Right lobe of liver (tissue), 6 donors: ENCODE results near the gene APBA1. TPM values are rescaled to one million over a fixed set of nuclear protein-coding genes. Genes with fewer than 3 reads are reported as not detected.
A peak's percentile ranks its signal among the peaks of the same experiment; 100 is the strongest.

ENCODE experiments used
- ATAC-seq, 4 donors: fragments of 200-7000 bp; cut with Tn5 transposase; one replicate each; pipeline ENCODE4 v1.9.1; 2020; ENCODE audit warnings: mild to moderate bottlenecking in 4 of 4, moderate library complexity in 4 of 4
- DNase-seq, 3 donors: peaks; one replicate each; pipeline ENCODE4 v3.0.0-alpha.2; 2020
- H3K27ac ChIP-seq, 3 donors: fragments of 200-600 bp; one replicate each; pipeline ENCODE4 v1.8.0; 2022
- H3K27me3 ChIP-seq, 2 donors: fragments of 200-600 bp; one replicate each; pipeline ENCODE4 v1.8.0; 2022
- H3K36me3 ChIP-seq, 4 donors: fragments of 200-600 bp; sonication (generic) in 1 of 4; one replicate each; pipeline versions ENCODE4 v1.5.1 to v1.8.0; 2017 to 2022; ENCODE audit warnings: control low read depth in 1 of 4
- H3K4me1 ChIP-seq, 4 donors: fragments of 200-600 bp; sonication (generic) in 1 of 4; one replicate each; pipeline versions ENCODE4 v1.5.1 to v1.8.0; 2017 to 2022; ENCODE audit warnings: control low read depth in 1 of 4
- H3K4me3 ChIP-seq, 3 donors: fragments of 200-600 bp; one replicate each; pipeline ENCODE4 v1.8.0; 2022
- H3K9me3 ChIP-seq, 4 donors: fragments of 200-600 bp; sonication (generic) in 1 of 4; one replicate each; pipeline versions ENCODE4 v1.5.1 to v1.8.0; 2017 to 2022; ENCODE audit warnings: control low read depth in 1 of 4
- CTCF ChIP-seq, 4 donors: fragments of 200-600 bp in 3 of 4; fragments of 450-650 bp in 1 of 4; IDR thresholded peaks; one replicate each; pipeline versions ENCODE4 v1.5.1 to v1.8.0; 2016 to 2022; ENCODE audit warnings: antibody characterized with exemption in 4 of 4, mild to moderate bottlenecking in 2 of 4
- POLR2A ChIP-seq: fragments of 450-650 bp; IDR thresholded peaks from one replicate; pipeline ENCODE4 v1.6.1; 2017; ENCODE audit warnings: antibody characterized with exemption, mild to moderate bottlenecking
- WGBS: methylation state at CpG from one replicate; pipeline ENCODE4 v1.1.6; 2018; ENCODE audit warnings: low coverage, low lambda C conversion rate; ENCODE audit not compliant: insufficient coverage; ENCODE audit errors: missing lambda C conversion rate; 5-methylcytosine and 5-hydroxymethylcytosine counted together
- intact Hi-C, 2 donors: fragments of 100-400 bp; cut with DNase I; formaldehyde crosslinking; loops; one replicate each; pipeline versions ENCODE4 v1.11.2 to v1.14.1; 2022
- total RNA-seq, 6 experiments: library from RNA; depleted of rRNA in 2 of 6; stranded (reverse); fragments of >200 nt in 2 of 6; fragmentation: NEBNext Ultra II Directional in 3 of 6; extraction: Animal tissue kit (Norgen Biotek cat#: 25700) in 3 of 6; gene quantifications; one replicate each; pipeline versions ENCODE4 v1.1.0 to v1.2.4, GENCODE V29; 2016 to 2023
- donor health status: DM: no; HTN: yes; CAD: no.
- donor health status: DM: no; HTN: no; CAD: no.
- donor health status: DM: no; HTN: no; CAD: no.
- donor health status: DM: no; HTN: yes; CAD: no.
- donor health status: DM: no; HTN: yes; CAD: no.

The APBA1 gene
- total RNA-seq, 6 experiments from 2014 or later, result 6.6 to 25.5 (median 16.7) TPM

GRCh38 chr9:69585571-69585970 lies 86.6 kb downstream of the APBA1 start:
- Histone ChIP-seq H3K4me1 (peaks cover 0 to 19% (median 7%) of the 10 kb centered on the region in 4 donors), H3K4me3 (no peak overlapping the region), H3K36me3 (no peaks in the 10 kb centered on the region), H3K27ac (no peak overlapping the region), H3K9me3 (no peaks in the 10 kb centered on the region), H3K27me3 (no peaks in the 10 kb centered on the region)
- no peak for TF ChIP-seq CTCF (IDR thresholded peaks at IDR 0.05)
- no peak for TF ChIP-seq POLR2A
- no peak for DNase-seq
- intact Hi-C loops, result no loop called here
- ATAC-seq, result peak in 1 of 4 donors; percentile 11
- 67% methylated on average over 1 of the region's 2 CpGs for WGBS

GRCh38 chr9:69584759-69585158 lies 87.4 kb downstream of the APBA1 start:
- Histone ChIP-seq H3K4me3 (no peak overlapping the region), H3K27ac (no peak overlapping the region), H3K36me3 (no peaks in the 10 kb centered on the region), H3K4me1 (peaks cover 0 to 21% (median 10%) of the 10 kb centered on the region in 4 donors), H3K27me3 (no peaks in the 10 kb centered on the region), H3K9me3 (no peaks in the 10 kb centered on the region)
- TF ChIP-seq POLR2A, result no peak
- no peak for TF ChIP-seq CTCF (IDR thresholded peaks at IDR 0.05)
- DNase-seq, result no peak
- ATAC-seq, result no peak
- intact Hi-C loops, result no loop called here

GRCh38 chr9:69583645-69584234 lies 88.4 kb downstream of the APBA1 start:
- H3K4me1 ChIP-seq, result peaks cover 0 to 32% (median 15%) of the 10 kb centered on the region in 4 donors
- H3K27me3 ChIP-seq, result no peaks in the 10 kb centered on the region
- 69% methylated on average over 5 of the region's 5 CpGs for WGBS
- DNase-seq (no peak), ATAC-seq (no peak)
- no peak overlapping the region for H3K27ac ChIP-seq
- TF ChIP-seq POLR2A (no peak), CTCF (IDR thresholded peaks at IDR 0.05) (no peak)
- H3K36me3 ChIP-seq, result no peaks in the 10 kb centered on the region
- H3K4me3 ChIP-seq, result no peak overlapping the region
- H3K9me3 ChIP-seq, result no peaks in the 10 kb centered on the region
- intact Hi-C loops, result no loop called here

GRCh38 chr9:69582544-69583297 lies 89.5 kb downstream of the APBA1 start:
- DNase-seq, result no peak
- Histone ChIP-seq H3K36me3 (no peaks in the 10 kb centered on the region), H3K27me3 (no peaks in the 10 kb centered on the region), H3K27ac (peak overlapping the region in 1 of 3 donors; percentile 82), H3K4me3 (no peak overlapping the region), H3K9me3 (no peaks in the 10 kb centered on the region), H3K4me1 (peaks cover 0 to 36% (median 16%) of the 10 kb centered on the region in 4 donors)
- no peak for TF ChIP-seq CTCF (IDR thresholded peaks at IDR 0.05)
- no peak for TF ChIP-seq POLR2A
- intact Hi-C loops, result no loop called here
- peak in 3 of 4 donors; percentile 2 to 4 (median 3) for ATAC-seq
- 76% methylated on average over 4 of the region's 4 CpGs for WGBS
